Activated naive CD8-positive, alpha-beta T cell treated with anti-CD3 and anti-CD28 coated beads, Interleukin-2, amount 10 ng/mL, durations not matched to agents 7 days and 5 days (primary cell): ENCODE measurements around the gene KIAA1958. TPM values are rescaled to one million over a fixed set of nuclear protein-coding genes. Genes with fewer than 3 reads are reported as not detected.

Experiments
- ATAC-seq: fragments of 150-1000 bp; cut with Tn5 transposase; one replicate; pipeline ENCODE4 v1.10.0; 2021; ENCODE audit warnings: low read depth, moderate library complexity
- POLR2A ChIA-PET: fragments of 350-600 bp; sonication (Branson Sonifier 250); formaldehyde crosslinking; loops from one replicate; lab custom pipeline; 2021; ENCODE audit warnings: antibody characterized with exemption; lab: Charles Lee
- DNase-seq: peaks from one replicate; pipeline ENCODE4 v3.0.0; 2021
- H3K27ac Mint-ChIP-seq: one replicate; pipeline ENCODE4 v1.8.0; 2022; ENCODE audit warnings: mild to moderate bottlenecking, mixed read lengths
- H3K27me3 Mint-ChIP-seq: one replicate; pipeline ENCODE4 v1.8.0; 2022; ENCODE audit warnings: mild to moderate bottlenecking, moderate library complexity, mixed read lengths
- H3K36me3 Mint-ChIP-seq: one replicate; pipeline ENCODE4 v1.8.0; 2021; ENCODE audit warnings: mild to moderate bottlenecking, mixed read lengths
- H3K4me1 Mint-ChIP-seq: one replicate; pipeline ENCODE4 v1.8.0; 2021; ENCODE audit warnings: mixed read lengths
- H3K4me3 Mint-ChIP-seq: one replicate; pipeline ENCODE4 v1.8.0; 2022; ENCODE audit warnings: mild to moderate bottlenecking, moderate library complexity, mixed read lengths
- H3K9me3 Mint-ChIP-seq: one replicate; pipeline ENCODE4 v1.8.0; 2021; ENCODE audit warnings: mixed read lengths
- total RNA-seq, 2 experiments: library from RNA; stranded (reverse); gene quantifications; one replicate each; pipeline ENCODE4 v1.2.3, GENCODE V29; 2021

Gene KIAA1958
- total RNA-seq, 2 experiments from 2014 or later = 13.3 to 15.0 TPM

DNA sequence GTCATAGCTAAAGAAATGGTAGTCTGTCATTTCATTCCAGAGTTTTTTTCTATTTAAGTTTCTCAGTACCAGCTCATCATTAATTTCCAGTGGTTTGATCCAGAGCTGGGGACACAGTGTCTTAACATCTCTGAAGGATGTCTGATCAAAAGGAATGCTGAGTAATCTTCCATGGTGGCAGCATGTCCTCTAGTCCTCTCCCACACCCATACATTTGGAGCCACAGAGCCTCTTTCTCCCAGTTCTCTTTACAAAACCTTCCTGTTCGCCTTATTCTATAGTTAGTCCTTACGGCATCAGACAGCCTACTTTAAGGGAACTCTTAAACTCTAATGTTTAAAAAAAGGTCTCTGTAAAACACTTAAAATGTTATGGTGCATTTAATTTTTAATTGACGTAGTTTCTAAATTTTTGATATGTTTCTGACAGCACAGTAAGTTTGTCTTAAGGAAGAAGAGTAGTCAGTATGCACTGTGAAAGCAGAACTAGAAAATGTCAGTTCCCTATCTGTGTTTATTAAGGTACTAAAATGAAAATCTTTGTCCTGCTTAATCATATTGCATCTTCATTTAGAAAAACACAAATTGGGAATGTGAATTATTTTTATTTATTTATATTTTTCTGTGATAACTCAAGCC, 134.5 kb downstream of the KIAA1958 start:
- no peak overlapping the region for H3K4me3 Mint-ChIP-seq
- H3K27ac Mint-ChIP-seq = no peak overlapping the region
- POLR2A ChIA-PET = no interaction called here
- H3K27me3 Mint-ChIP-seq = no peaks in the 10 kb centered on the region
- H3K9me3 Mint-ChIP-seq = no peaks in the 10 kb centered on the region
- DNase-seq (no peak), ATAC-seq (no peak)
- peaks cover 4% of the 10 kb centered on the region for H3K36me3 Mint-ChIP-seq
- H3K4me1 Mint-ChIP-seq = no peaks in the 10 kb centered on the region

DNA sequence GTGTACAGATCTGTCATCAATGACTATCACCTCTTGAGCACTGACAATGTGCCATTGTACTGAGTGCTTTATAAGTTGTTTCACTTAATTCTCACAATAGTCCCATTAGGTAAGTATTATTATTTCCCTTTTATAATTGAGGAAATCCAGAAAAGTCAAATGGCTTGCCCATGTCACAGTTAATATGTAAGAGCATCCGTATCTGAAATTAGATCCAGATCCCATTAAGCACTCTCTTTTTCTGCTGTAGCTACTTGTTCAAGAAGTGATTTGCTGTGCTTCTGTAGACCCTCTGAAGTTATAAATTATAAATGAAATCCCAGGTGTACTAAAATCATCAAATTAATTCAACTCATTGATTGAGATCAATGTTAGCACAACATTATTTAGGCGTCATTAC, 136.6 kb downstream of the KIAA1958 start:
- no peaks in the 10 kb centered on the region for H3K27me3 Mint-ChIP-seq
- peaks cover 1% of the 10 kb centered on the region for H3K36me3 Mint-ChIP-seq
- no peak overlapping the region for H3K4me3 Mint-ChIP-seq
- no peak for DNase-seq
- ATAC-seq = no peak
- H3K27ac Mint-ChIP-seq = no peak overlapping the region
- POLR2A ChIA-PET = no interaction called here
- no peaks in the 10 kb centered on the region for H3K9me3 Mint-ChIP-seq
- H3K4me1 Mint-ChIP-seq = no peaks in the 10 kb centered on the region

DNA sequence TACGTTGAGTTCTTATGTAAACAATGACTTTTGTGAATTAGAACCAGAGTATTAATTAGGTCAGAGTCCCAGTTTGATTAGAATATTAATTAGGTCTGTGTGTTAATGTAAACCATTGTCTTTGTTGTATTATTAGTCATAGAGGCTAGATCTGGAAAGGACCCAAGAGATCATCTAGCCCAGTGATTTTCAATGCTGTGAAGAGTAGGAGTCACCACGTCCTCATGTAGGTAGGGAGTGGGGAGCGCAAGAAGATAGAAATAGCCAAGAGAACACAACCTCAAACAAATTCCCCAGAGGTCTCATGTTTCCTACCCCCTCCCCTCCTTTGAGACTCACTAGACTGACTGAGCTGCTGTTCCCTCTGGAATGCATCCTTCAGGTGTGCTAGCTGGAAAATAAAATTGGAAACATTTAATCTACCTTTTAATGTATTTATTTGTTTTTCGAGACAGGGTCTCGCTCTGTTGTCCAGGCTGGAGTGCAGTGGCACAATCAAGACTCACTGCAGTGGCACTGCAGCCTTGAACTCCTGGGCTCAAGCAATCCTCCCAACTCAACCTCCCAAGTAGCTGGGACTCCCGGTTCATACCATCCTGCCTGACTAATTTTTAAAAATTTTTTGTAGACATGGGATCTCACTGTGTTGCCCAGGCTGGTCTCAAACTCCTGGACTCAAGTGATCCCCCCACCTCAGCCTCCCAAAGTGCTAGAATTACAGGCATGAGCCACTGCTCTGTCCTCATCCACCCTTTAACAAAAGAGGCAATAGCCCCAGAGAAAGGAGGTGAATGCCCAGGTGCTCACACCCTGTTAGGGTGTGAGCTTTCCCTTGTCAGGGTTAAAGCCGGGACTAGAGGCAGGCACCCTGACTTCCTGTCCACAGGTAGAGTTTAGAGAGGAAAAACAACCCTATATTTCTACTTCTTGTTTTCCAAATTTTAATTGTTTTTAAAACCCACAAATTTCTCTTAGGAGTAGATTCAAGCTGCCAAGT, 138.4 kb downstream of the KIAA1958 start:
- ATAC-seq = no peak
- POLR2A ChIA-PET = no interaction called here
- Mint-ChIP-seq H3K27me3 (no peaks in the 10 kb centered on the region), H3K4me1 (no peaks in the 10 kb centered on the region), H3K27ac (no peak overlapping the region), H3K4me3 (no peak overlapping the region), H3K9me3 (no peaks in the 10 kb centered on the region), H3K36me3 (no peaks in the 10 kb centered on the region)
- no peak for DNase-seq

DNA sequence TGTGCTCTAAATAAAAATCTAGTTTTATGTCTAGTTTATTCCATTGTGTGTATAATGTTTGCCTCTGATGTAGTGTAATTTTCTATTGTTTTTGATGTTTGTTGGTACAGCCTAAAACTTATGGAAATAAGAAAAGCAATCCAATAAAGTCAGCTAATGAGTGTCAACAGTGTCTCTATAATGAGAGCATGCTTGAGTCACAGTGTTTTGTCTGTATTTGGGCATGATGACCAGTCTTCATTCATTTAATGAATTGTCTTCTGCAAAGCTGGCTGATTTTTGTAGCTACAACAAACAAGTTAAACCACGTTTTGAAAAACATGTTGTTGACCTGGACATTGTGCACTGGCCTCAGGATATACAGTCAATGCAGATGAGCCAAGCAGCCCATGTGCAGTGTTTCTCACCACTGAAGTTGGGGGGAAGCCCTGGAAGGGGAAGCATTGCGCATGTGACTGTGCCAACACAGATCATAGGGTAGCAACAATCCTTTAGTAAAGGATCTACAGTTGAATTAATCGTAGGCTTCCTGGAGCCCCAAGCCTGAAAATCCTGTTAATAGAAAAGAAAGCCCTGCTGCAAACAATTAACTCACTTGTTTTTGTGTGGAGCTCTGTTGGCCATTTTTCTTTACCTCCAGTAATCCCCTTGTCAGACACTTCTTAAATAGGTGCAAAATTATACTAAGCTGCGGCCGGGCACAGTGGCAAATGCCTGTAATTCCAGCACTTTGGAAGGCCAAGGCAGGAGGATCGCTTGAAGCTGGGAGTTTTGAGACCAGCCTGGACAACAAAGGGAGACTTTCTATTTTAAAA, 143.3 kb downstream of the KIAA1958 start:
- POLR2A ChIA-PET = no interaction called here
- Mint-ChIP-seq H3K4me1 (no peaks in the 10 kb centered on the region), H3K27ac (no peak overlapping the region), H3K4me3 (no peak overlapping the region), H3K36me3 (no peaks in the 10 kb centered on the region), H3K9me3 (peaks cover 2% of the 10 kb centered on the region), H3K27me3 (no peaks in the 10 kb centered on the region)
- no peak for ATAC-seq
- DNase-seq = no peak

DNA sequence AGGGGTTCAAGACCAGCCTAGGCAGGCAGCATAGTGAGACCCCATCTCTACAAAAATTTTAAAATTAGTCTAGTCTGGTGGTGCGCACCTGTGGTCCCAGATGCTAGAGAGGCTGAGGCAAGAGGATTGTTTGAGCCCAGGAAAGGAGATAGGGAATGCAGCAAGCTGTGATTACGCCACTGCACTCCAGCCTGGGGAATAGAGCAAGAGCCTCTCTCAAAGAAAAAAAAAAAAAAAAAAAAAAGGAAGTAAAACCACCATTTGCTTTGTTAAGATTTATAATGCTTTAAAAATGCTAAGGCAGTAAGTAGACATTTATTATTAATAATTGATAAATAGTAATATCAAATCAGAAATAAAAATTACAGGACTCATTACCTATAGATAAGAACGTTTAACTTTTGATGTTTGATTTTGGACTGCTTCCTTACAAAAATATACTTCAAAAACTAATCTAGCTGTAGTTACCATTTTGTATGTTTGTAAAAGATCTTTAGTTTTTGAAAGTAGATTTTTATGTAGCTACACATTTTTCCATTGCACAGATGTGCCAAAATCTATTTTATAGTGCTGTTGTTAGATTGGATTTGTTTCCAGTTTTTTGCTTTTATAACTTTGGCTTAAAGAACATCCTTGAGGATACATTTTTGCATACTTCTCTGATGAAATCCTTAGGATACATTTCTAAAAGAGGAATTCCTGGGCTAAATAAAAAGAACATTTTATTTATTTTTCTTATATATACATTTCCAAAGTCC, 144.9 kb downstream of the KIAA1958 start:
- Mint-ChIP-seq H3K4me1 (no peaks in the 10 kb centered on the region), H3K4me3 (no peak overlapping the region), H3K27me3 (no peaks in the 10 kb centered on the region), H3K27ac (no peak overlapping the region), H3K36me3 (no peaks in the 10 kb centered on the region), H3K9me3 (peaks cover 2% of the 10 kb centered on the region)
- POLR2A ChIA-PET = no interaction called here
- ATAC-seq (no peak), DNase-seq (no peak)

DNA sequence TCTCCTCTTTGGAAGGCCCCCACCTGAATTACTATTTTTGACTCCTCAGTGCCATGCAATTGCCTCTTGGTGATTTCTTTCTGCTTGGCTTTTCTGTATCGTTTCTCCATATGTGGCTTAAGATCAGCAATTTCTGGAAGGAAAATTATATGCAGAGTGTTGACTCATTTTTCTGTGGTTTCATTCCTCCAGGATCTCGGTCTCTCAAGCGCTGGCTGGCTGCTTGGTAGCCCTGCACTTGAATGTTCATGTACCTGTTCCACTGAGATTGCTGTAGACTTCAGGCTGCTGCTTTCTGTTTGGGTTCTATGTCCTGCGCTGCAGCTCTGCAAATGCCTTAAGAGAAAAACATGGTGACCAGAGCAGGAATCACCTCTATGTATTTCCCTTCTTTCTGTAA, 153.7 kb downstream of the KIAA1958 start:
- Mint-ChIP-seq H3K4me3 (no peak overlapping the region), H3K4me1 (no peaks in the 10 kb centered on the region), H3K27ac (no peak overlapping the region), H3K27me3 (no peaks in the 10 kb centered on the region), H3K36me3 (peaks cover 10% of the 10 kb centered on the region), H3K9me3 (peaks cover 14% of the 10 kb centered on the region)
- DNase-seq = no peak
- POLR2A ChIA-PET = no interaction called here
- no peak for ATAC-seq

DNA sequence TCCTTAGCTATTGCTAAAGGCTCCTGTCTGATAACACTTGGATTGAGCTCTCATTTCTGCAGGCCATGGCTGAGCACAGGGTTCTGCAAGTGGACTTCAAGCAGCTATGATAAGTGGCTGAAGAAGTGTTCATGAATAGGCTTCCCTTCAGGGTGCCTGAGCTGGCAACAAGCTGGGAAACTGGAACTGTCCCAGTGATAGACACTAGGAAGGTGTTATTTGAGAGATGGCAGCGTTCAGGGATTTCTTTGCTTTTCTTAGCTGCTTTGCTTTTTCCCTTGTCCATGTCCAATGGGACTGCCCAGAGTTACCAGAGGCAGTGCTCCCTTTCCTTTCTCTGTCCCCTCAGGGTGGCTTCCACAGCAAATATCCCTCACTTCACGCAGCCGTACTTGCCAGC, 155.5 kb downstream of the KIAA1958 start:
- Mint-ChIP-seq H3K27me3 (no peaks in the 10 kb centered on the region), H3K4me3 (no peak overlapping the region), H3K27ac (no peak overlapping the region), H3K9me3 (peaks cover 21% of the 10 kb centered on the region), H3K36me3 (peaks cover 24% of the 10 kb centered on the region), H3K4me1 (no peaks in the 10 kb centered on the region)
- ATAC-seq = no peak
- POLR2A ChIA-PET = no interaction called here
- no peak for DNase-seq

DNA sequence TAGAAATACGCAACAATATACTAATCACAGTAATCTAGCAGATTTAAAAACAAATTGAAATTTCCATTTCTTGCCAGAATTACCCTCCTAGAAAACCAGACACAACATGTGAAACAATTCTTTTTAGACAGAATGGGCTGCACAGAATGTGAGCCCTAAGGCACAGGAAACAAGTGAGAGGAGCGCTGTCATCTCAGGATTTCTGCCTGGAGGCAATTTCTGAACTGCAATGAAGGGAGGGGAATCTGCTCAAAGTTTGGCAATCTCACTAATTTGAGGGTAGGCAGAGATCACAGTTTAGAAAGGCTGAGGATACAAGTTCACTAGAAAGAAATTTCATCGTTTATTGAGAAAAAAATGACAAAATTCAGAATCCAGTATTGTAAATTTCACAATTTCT, 161.0 kb downstream of the KIAA1958 start:
- ATAC-seq (no peak), DNase-seq (no peak)
- H3K9me3 Mint-ChIP-seq = peaks cover 19% of the 10 kb centered on the region
- no peaks in the 10 kb centered on the region for H3K4me1 Mint-ChIP-seq
- POLR2A ChIA-PET = no interaction called here
- H3K27me3 Mint-ChIP-seq = peaks cover 2% of the 10 kb centered on the region
- peaks cover 36% of the 10 kb centered on the region for H3K36me3 Mint-ChIP-seq
- no peak overlapping the region for H3K27ac Mint-ChIP-seq
- H3K4me3 Mint-ChIP-seq = no peak overlapping the region

DNA sequence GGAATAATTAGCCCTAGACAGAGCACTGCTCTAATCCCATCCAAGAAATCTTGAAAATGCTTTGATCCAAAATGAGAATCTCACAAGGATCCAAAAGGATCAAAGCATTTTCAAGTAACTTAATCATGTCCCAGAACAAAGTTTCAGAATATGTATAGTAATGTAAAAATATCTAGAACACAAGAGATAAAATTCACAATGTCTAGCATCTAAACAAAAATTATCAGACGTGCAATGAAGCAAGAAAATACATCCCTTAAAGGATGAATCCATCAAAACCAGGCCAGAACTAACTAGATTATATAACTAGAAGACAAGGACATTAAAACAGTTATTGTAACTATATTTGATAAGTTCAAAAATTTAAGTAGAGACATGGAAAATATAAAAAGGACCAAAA, 162.0 kb downstream of the KIAA1958 start:
- DNase-seq (no peak), ATAC-seq (no peak)
- Mint-ChIP-seq H3K27me3 (peaks cover 2% of the 10 kb centered on the region), H3K36me3 (peaks cover 33% of the 10 kb centered on the region), H3K27ac (no peak overlapping the region), H3K4me1 (no peaks in the 10 kb centered on the region), H3K4me3 (no peak overlapping the region), H3K9me3 (peaks cover 16% of the 10 kb centered on the region)
- POLR2A ChIA-PET = no interaction called here

DNA sequence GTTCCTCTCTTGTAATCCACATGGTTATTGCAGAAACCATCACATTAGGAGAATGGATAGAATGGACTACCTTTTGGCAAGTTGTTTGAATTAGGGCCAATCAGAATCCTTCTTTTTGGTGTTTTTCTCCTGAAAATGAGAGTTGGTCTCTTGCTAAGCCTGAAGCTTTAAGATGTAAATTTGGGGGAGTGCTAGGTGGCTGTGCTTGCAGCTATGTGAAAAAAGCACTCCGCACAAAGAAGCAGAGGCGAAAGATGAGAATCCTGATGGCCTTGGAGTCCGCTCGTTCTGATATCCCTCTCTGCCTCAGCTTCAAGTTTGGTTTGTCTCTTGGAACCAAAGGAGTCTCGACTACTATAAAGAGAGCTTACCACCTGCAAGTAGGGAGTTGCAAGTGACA, 167.7 kb downstream of the KIAA1958 start:
- Mint-ChIP-seq H3K4me1 (no peaks in the 10 kb centered on the region), H3K4me3 (no peak overlapping the region), H3K27me3 (peaks cover 2% of the 10 kb centered on the region), H3K9me3 (peaks cover 1% of the 10 kb centered on the region), H3K27ac (no peak overlapping the region), H3K36me3 (peaks cover 4% of the 10 kb centered on the region)
- DNase-seq (no peak), ATAC-seq (no peak)
- POLR2A ChIA-PET = no interaction called here

DNA sequence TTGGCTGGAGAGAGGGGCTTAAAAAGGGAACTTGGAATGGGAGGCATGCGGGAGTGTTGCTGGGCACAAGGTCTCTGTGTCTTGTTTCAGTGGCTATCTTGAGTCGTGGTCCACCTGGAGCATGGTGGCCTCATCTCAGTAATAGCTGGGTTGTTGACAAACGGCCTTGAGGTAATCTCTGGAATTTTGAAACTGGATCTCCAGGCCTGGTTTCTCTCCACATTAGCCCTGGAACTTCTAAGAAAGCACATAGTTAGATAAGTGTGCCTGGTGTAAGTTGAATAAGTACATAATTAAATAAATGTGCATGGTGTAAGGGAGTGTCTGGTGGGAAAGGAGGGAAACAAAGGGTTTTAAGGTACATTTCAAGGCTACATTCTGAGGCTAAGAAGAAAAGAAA, 169.0 kb downstream of the KIAA1958 start:
- POLR2A ChIA-PET = no interaction called here
- ATAC-seq = no peak
- no peaks in the 10 kb centered on the region for H3K27me3 Mint-ChIP-seq
- H3K9me3 Mint-ChIP-seq = no peaks in the 10 kb centered on the region
- DNase-seq = no peak
- H3K36me3 Mint-ChIP-seq = peaks cover 2% of the 10 kb centered on the region
- no peak overlapping the region for H3K27ac Mint-ChIP-seq
- H3K4me1 Mint-ChIP-seq = no peaks in the 10 kb centered on the region
- H3K4me3 Mint-ChIP-seq = no peak overlapping the region

DNA sequence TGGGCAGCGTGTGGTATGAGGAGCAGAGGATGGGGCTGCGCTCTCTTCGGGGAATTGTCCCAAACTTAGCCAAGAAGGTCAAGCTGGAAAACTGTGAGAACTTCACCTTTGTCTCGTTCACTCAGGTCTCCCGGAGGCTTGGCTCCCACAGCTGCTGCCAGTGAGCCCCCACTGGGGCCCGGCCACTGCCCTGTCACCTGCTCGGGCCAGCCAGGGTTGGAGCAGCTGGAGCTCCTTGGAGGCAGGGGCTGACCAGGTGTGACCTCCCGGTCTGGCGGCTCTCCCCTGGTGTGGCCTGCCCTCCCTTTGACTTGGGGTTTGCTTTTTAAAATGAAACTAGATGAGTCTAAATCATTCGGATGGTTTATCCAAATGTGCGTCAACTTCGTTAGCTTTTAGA, 173.3 kb downstream of the KIAA1958 start:
- Mint-ChIP-seq H3K9me3 (no peaks in the 10 kb centered on the region), H3K27me3 (no peaks in the 10 kb centered on the region), H3K4me1 (no peaks in the 10 kb centered on the region), H3K4me3 (no peak overlapping the region), H3K27ac (no peak overlapping the region), H3K36me3 (peaks cover 2% of the 10 kb centered on the region)
- DNase-seq (no peak), ATAC-seq (no peak)
- POLR2A ChIA-PET = no interaction called here

DNA sequence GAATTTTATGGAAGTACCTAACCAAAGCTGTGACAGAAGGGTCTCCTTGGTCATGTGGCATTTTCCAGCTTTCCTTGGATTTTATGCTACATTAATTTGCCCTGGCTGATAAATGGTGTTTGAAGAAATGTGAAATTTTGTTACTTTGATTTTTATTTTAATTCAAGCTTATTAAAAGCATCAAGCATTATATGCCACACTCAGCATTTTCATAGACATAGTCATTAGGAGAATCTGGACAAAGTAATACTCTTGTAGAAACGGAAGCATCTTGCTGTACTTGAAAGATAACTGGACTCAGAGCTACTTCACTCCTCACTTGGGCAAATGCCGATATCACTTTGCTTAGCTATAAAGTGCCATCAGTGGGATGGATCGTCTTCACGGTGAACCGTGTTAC, 177.1 kb downstream of the KIAA1958 start:
- ATAC-seq = no peak
- no peak for DNase-seq
- Mint-ChIP-seq H3K36me3 (peaks cover 2% of the 10 kb centered on the region), H3K4me3 (no peak overlapping the region), H3K4me1 (peaks cover 3% of the 10 kb centered on the region), H3K27me3 (peaks cover 2% of the 10 kb centered on the region), H3K9me3 (no peaks in the 10 kb centered on the region), H3K27ac (no peak overlapping the region)
- POLR2A ChIA-PET = no interaction called here
